ENCODE results near the gene MNX1.

Gene MNX1

GRCh38 chr7:157001920-157002818 lies 8.3 kb downstream of the MNX1 start:
- TF ChIP-seq CTCF (IDR thresholded peaks at IDR 0.05; ENCODE audit: control insufficient read depth, extremely low read depth, insufficient read depth): no peak
- no peak for DNase-seq (ENCODE audit: low read depth)
- H3K4me3 ChIP-seq (ENCODE audit: low read depth, low read length): no peak overlapping the region

GRCh38 chr7:157000741-157001653 lies 9.5 kb downstream of the MNX1 start:
- TF ChIP-seq CTCF (IDR thresholded peaks at IDR 0.05; ENCODE audit: control insufficient read depth, extremely low read depth, insufficient read depth): no peak
- H3K4me3 ChIP-seq (ENCODE audit: low read depth, low read length): peak overlapping the region; percentile 58
- no peak for DNase-seq (ENCODE audit: low read depth)

GRCh38 chr7:156999958-157000726 lies 10.3 kb downstream of the MNX1 start:
- peak overlapping the region; percentile 58 for H3K4me3 ChIP-seq (ENCODE audit: low read depth, low read length)

GRCh38 chr7:156998988-156999957 lies 11.2 kb downstream of the MNX1 start:
- DNase-seq (ENCODE audit: low read depth): no peak
- 0 out of 2 replicates have a peak overlapping the region, but pooled peaks have one; percentile 13 for H3K4me3 ChIP-seq (ENCODE audit: low read depth, low read length)
- TF ChIP-seq CTCF (IDR thresholded peaks at IDR 0.05; ENCODE audit: control insufficient read depth, extremely low read depth, insufficient read depth): no peak

More at GRCh38 chr7:156999958-157000726, 10.3 kb downstream of the MNX1 start:
- no peak for TF ChIP-seq CTCF (IDR thresholded peaks at IDR 0.05; ENCODE audit: control insufficient read depth, extremely low read depth, insufficient read depth)
- DNase-seq (ENCODE audit: low read depth): no peak

- TF ChIP-seq CTCF (IDR thresholded peaks at IDR 0.05; ENCODE audit: control insufficient read depth, extremely low read depth, insufficient read depth): no peak
- no peak for DNase-seq (ENCODE audit: low read depth)
- H3K4me3 ChIP-seq (ENCODE audit: low read depth, low read length): no peak overlapping the region
Measured at GRCh38 chr7:156994417-156994816, 16.0 kb downstream of the MNX1 start.

All from LNCaP clone FGC (cell line).